HEK293 (cell line): ENCODE results near the gene GASK1B.

ENCODE experiments used
- FEZF1 ChIP-seq: fragments of 450-650 bp; formaldehyde crosslinking; IDR thresholded peaks from 2 replicates; pipeline ENCODE4 v1.5.1; 2016; ENCODE audit warnings: missing biosample characterization, missing genetic modification characterization
- TCF7L2 ChIP-seq: IDR thresholded peaks from 2 replicates; pipeline ENCODE4 v1.6.1; 2011; ENCODE audit warnings: low read depth, mild to moderate bottlenecking, inconsistent platforms, low read length, moderate library complexity, borderline replicate concordance
- WT1 ChIP-seq: fragments of 450-650 bp; formaldehyde crosslinking; IDR thresholded peaks from 2 replicates; pipeline ENCODE4 v1.5.1; 2016; ENCODE audit warnings: missing biosample characterization, missing genetic modification characterization
- ZNF16 ChIP-seq: fragments of 450-650 bp; formaldehyde crosslinking; IDR thresholded peaks from 2 replicates; pipeline ENCODE4 v1.5.1; 2016; ENCODE audit warnings: low read depth, missing biosample characterization, missing genetic modification characterization
- ZNF354C ChIP-seq: fragments of 450-650 bp; formaldehyde crosslinking; IDR thresholded peaks from 2 replicates; pipeline ENCODE4 v1.5.1; 2016; ENCODE audit warnings: missing biosample characterization, missing genetic modification characterization, low read depth, borderline replicate concordance
- ZSCAN30 ChIP-seq: fragments of 450-650 bp; IDR thresholded peaks from 2 replicates; pipeline ENCODE4 v1.5.1; 2018; ENCODE audit warnings: missing biosample characterization, mild to moderate bottlenecking, missing genetic modification characterization, moderate library complexity
- TF ChIP-seq, protein P1 (sequence below): IDR thresholded peaks from 2 replicates; pipeline ENCODE4 v1.6.1; 2011; ENCODE audit warnings: mild to moderate bottlenecking, low read depth, low read length, borderline replicate concordance

DNA sequence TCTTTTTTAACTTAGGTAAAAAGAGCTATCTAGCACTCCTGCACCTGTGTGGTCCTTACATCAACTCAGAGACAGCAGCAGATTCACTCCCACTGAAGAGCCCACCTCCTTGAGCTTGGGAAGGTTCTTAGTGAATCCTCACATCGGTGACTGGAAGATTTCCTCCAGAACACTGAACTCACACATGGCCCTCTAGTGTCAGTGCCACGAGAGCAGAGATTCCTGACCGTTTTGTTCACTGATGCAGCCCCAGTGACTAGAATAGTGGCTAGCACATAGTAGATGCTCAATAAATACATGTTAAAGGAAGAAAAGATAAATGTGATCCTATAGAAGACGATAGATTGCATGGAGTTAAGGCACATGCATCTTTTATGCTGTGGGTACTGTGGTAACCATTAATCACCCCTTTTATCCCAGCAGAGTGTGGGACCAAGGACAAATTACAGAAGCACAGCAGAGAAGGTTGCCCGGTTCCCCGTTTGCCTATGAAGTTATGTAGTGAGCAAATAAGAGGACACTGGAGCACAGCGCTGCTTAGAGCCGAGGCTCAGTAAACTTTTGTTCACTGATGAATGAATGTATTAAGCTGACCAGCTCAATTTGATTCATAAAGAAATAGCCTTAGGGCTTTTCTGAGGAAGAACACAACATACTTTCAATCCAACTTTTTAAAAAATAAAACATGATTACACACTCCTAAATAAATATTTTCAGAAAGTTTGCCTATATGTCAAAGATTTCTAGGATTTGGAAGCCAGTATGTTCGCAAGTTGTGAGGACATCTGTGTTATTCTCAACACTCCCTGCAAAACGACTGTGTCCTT lies 8.7 kb downstream of the GASK1B start:
- TF ChIP-seq TCF7L2, result no peak
- TF ChIP-seq, protein P1, sequence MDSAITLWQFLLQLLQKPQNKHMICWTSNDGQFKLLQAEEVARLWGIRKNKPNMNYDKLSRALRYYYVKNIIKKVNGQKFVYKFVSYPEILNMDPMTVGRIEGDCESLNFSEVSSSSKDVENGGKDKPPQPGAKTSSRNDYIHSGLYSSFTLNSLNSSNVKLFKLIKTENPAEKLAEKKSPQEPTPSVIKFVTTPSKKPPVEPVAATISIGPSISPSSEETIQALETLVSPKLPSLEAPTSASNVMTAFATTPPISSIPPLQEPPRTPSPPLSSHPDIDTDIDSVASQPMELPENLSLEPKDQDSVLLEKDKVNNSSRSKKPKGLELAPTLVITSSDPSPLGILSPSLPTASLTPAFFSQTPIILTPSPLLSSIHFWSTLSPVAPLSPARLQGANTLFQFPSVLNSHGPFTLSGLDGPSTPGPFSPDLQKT, result no peak
- TF ChIP-seq ZNF354C, result no peak
- no peak for TF ChIP-seq WT1
- TF ChIP-seq FEZF1 (tag by site-specific recombination), result no peak
- TF ChIP-seq ZNF16 (tag by site-specific recombination), result no peak
- no peak for TF ChIP-seq ZSCAN30 (tag by site-specific recombination)
